HepG2 (cell line): Measurements from ENCODE around the gene ZDHHC19. TPM values are rescaled to one million over a fixed set of nuclear protein-coding genes. Genes with fewer than 3 reads are reported as not detected.

Experiments used
- EP300 ChIP-seq, 3 experiments: sonication (generic) in 1 of 3; formaldehyde crosslinking in 1 of 3; IDR thresholded peaks; 2 replicates each; pipeline versions ENCODE4 v1.5.1 to v1.6.1; 2011 to 2020; ENCODE audit warnings: low read depth in 2 of 3, low read length in 2 of 3, borderline replicate concordance in 1 of 3, improper control_type of control experiment in 1 of 3, mild to moderate bottlenecking in 1 of 3, missing genetic modification reagents in 1 of 3, moderate library complexity in 1 of 3
- HNF4G ChIP-seq, 2 experiments: sonication (generic) in 1 of 2; formaldehyde crosslinking in 1 of 2; IDR thresholded peaks; 2 replicates each; pipeline versions ENCODE4 v1.4.0 to v1.6.1; 2011 to 2020; ENCODE audit warnings: borderline replicate concordance in 2 of 2, low read depth in 2 of 2, mild to moderate bottlenecking in 2 of 2, low read length in 1 of 2, missing genetic modification reagents in 1 of 2, moderate library complexity in 1 of 2
- RAD21 ChIP-seq: fragments of 450-650 bp; formaldehyde crosslinking; IDR thresholded peaks from 2 replicates; pipeline ENCODE4 v1.5.0; 2020; ENCODE audit warnings: mild to moderate bottlenecking
- SOX6 ChIP-seq, 2 experiments: fragments of 450-650 bp in 1 of 2; sonication (generic) in 1 of 2; formaldehyde crosslinking in 1 of 2; IDR thresholded peaks; 2 replicates each; pipeline versions ENCODE4 v1.4.0 to v1.6.1; 2017 to 2020; ENCODE audit warnings: antibody characterized with exemption in 1 of 2, mild to moderate bottlenecking in 1 of 2, missing genetic modification reagents in 1 of 2
- SPEN ChIP-seq: sonication (generic); formaldehyde crosslinking; IDR thresholded peaks from 2 replicates; pipeline ENCODE4 v1.5.1; 2020; ENCODE audit warnings: low read depth, mild to moderate bottlenecking, missing genetic modification reagents
- ZNF547 ChIP-seq: sonication (generic); formaldehyde crosslinking; IDR thresholded peaks from 2 replicates; pipeline ENCODE4 v1.5.1; 2020; ENCODE audit warnings: mild to moderate bottlenecking, missing genetic modification reagents
- ZNF552 ChIP-seq: sonication (generic); formaldehyde crosslinking; IDR thresholded peaks from 2 replicates; pipeline ENCODE4 v1.9.0; 2022; ENCODE audit warnings: missing genetic modification reagents, mild to moderate bottlenecking, borderline replicate concordance
- ZSCAN25 ChIP-seq: sonication (generic); formaldehyde crosslinking; IDR thresholded peaks from 2 replicates; pipeline ENCODE4 v1.8.0; 2022; ENCODE audit warnings: mild to moderate bottlenecking, missing genetic modification reagents
- polyA plus RNA-seq, 8 experiments: library from polyadenylated mRNA; depleted of rRNA in 3 of 8; stranded (reverse) in 7 of 8; unstranded in 1 of 8; fragments of >200 nt; fragmentation: Illumina TruSeq in 4 of 8; extraction: Trizol in 4 of 8; gene quantifications; 2 replicates each; pipeline versions ENCODE4 v1.2.1 to v1.2.3, GENCODE V29; 2011 to 2016; ENCODE audit warnings: low read depth in 4 of 8, missing spikeins in 1 of 8, mixed read lengths in 1 of 8; ENCODE audit not compliant: insufficient read depth in 1 of 8
- total RNA-seq, 5 experiments: library from RNA; depleted of rRNA; stranded (reverse); fragments of >200 nt; fragmentation: Illumina TruSeq; extraction: Trizol; gene quantifications; 2 replicates each; pipeline ENCODE4 v1.2.3, GENCODE V29; 2016; ENCODE audit warnings: low read depth in 1 of 5
- TF ChIP-seq, protein P1 (sequence below): sonication (generic); formaldehyde crosslinking; IDR thresholded peaks from 2 replicates; pipeline ENCODE4 v1.5.1; 2020; ENCODE audit warnings: missing genetic modification reagents, mild to moderate bottlenecking, borderline replicate concordance

ZDHHC19 gene
- total and polyA plus RNA-seq, 2 of the 13 experiments (the other 11 are each of a cell fraction or from before 2014, with no cell fraction given): 0.22 to 0.53 TPM

DNA sequence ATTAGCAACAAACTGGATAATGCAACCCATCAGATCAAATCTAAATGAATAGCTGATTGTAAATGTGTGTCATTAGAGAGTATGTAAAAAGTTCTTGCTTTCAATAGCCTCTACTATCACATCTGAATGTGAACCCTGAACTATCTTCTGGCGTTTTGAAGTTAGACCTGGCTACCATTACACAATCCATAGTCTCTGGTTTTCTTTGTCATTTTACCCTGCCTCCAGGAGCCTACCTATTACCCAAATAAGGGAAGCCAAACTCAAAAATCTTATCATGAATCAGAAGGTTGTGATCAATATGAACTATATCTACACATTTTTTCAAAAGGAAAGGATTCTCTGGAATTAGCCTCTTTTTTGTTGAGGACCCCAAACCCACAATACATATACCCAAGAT is 44.6 kb upstream of the ZDHHC19 start (continued):
- TF ChIP-seq SOX6 (IDR thresholded peaks at IDR 0.05) (no peak), SOX6 (CRISPR knock-in tag; IDR thresholded peaks at IDR 0.05) (peak; percentile 39; the same call in 1 of the 2 replicates), RAD21 (CRISPR knock-in tag) (no peak), EP300 (IDR thresholded peaks at IDR 0.05; ENCODE audit: low read depth in 2 of 2, low read length in 2 of 2) (0 out of 4 replicates have a peak, but pooled peaks of 1 of the 2 experiments have one; percentile 16), EP300 (CRISPR knock-in tag; IDR thresholded peaks at IDR 0.05; ENCODE audit: borderline replicate concordance) (no peak), ZNF552 (no peak), ZNF547 (no peak), SPEN (CRISPR knock-in tag) (no peak), HNF4G (IDR thresholded peaks at IDR 0.05; ENCODE audit: borderline replicate concordance, low read depth, low read length) (peak; percentile 33; the same call in 1 of the 2 replicates), HNF4G (CRISPR knock-in tag; IDR thresholded peaks at IDR 0.05; ENCODE audit: borderline replicate concordance, low read depth) (no peak), ZSCAN25 (no peak)
- TF ChIP-seq, protein P1, sequence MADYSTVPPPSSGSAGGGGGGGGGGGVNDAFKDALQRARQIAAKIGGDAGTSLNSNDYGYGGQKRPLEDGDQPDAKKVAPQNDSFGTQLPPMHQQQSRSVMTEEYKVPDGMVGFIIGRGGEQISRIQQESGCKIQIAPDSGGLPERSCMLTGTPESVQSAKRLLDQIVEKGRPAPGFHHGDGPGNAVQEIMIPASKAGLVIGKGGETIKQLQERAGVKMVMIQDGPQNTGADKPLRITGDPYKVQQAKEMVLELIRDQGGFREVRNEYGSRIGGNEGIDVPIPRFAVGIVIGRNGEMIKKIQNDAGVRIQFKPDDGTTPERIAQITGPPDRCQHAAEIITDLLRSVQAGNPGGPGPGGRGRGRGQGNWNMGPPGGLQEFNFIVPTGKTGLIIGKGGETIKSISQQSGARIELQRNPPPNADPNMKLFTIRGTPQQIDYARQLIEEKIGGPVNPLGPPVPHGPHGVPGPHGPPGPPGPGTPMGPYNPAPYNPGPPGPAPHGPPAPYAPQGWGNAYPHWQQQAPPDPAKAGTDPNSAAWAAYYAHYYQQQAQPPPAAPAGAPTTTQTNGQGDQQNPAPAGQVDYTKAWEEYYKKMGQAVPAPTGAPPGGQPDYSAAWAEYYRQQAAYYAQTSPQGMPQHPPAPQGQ: no peak
